ENCODE measurements around the gene C1orf185.

- no peak for TF ChIP-seq CTCF (IDR thresholded peaks at IDR 0.05; ENCODE audit: low read depth, low read length)
- TF ChIP-seq EZH2phosphoT487 (IDR thresholded peaks at IDR 0.05; ENCODE audit: low read depth): no peak
Measured at GRCh38 chr1:51120629-51121028, 18.6 kb downstream of the C1orf185 start.

Measured in OCI-LY3 (cell line).